NCI-H2029 (cell line): ENCODE measurements around the gene CAMTA1.
"Not testable (repeated sequence)": the region's sequence is repeated elsewhere in the genome, so short reads cannot be mapped to it uniquely, and the experiment has no call there.

ENCODE experiments used
- DNase-seq: peaks from one replicate; lab custom pipeline; 2025; lab: John Stamatoyannopoulos, UW

Gene CAMTA1

GRCh38 chr1:7108251-7108650 is 323.0 kb downstream of the CAMTA1 start:
- DNase-seq = no peak

DNA sequence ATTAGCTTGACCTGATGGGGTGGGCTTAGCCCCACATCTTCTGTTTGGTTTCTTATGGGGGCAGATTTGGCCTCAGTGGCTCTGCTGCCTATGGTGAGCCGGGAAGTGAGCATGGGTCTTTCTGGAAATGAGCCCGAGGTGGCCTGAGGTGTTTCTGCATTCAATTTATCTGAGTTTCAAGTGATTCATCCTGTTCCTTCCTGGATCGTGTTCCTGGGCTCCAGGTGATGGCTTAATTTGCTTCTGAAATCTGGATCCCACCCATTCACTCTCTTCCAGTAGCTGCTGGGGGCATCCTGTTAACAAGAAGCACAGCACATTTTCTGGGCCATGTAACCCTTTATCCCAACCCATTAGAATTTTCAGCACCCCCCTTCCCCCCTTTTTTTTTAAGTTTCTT is 324.6 kb downstream of the CAMTA1 start:
- DNase-seq = no peak

GRCh38 chr1:7110321-7110720 is 325.1 kb downstream of the CAMTA1 start:
- no peak for DNase-seq

GRCh38 chr1:7111853-7112252 is 326.6 kb downstream of the CAMTA1 start:
- DNase-seq = no peak

DNA sequence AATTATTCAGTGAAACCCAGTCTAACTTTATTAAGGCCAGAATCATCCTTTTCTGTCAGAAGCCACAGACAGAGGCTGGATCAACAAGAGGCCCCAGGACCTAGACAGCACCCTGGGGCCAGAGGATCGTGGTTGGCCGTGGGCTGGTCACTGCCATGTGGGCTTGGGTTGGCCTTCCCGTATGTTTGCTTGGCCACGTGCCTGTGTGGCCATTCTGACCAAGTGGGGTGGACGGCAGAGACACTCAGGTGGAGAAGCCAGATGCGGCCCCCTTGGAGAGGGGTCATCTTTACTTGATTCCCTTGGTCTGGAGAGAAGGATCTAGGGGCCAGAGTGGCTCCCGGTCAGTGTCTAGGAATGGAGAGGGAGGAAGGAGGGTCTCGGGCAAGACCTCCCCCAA is 327.9 kb downstream of the CAMTA1 start:
- no peak for DNase-seq

DNA sequence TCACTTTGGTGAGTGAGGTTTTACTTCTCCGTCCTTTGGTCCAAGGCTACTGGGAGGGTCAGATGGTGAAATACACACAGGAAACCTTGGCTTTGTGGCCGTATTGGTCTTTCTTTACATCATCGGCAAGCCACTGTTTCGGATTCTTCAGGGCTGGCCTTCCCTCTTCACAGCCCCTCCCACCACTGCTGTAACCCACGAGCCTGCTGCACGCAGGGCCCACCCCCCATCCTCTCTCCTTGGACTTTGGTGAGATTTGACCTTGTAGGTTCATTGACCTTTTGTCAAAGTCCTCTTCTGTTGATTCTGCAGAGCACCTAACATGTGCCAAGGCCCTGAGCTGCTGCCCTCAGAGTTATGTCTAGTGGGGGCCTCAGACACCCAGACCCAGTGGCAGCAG is 328.6 kb downstream of the CAMTA1 start:
- no peak for DNase-seq

GRCh38 chr1:7116001-7116400 is 330.7 kb downstream of the CAMTA1 start:
- no peak for DNase-seq

DNA sequence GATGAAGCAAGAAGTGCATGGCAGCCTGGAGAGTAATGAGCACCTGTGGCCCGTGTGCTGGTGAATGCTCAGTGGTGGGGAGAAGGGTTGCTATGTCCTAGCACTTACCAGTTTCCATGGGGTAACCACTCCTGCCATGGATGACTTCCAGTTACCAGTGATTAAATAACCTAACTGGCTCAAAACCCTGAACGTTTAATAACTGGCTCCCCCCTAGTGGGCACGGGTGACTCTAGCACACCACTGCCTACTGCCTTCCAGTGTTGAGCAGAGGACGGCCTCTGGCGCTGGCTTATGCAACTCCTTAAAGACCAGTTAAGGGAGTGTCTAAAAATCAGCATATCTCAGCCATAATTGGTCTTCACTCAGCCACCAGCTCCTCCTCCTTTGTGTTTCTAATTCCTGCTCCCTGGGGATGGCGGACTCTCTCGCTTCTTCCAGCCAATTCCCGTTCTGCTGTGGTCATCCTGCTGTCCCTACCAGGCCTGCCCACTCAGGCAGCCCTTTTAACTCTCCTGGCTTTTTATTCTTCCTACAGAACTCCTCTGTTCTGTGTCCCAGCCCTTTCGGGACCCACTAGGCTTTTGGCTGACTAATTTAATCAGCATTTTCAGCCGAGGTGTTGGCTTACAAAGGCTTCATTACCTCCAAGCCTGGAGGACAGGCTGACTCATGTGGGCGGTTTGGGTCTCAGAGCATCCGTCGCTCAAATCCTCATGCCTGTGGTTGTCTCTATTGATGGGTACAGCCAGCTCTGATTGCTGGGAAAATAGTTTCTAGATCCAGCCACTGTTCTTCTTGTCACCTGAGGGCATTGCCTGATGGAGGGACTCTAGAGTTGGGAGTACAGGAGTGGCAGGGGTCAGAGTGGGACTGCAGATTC is 332.4 kb downstream of the CAMTA1 start:
- DNase-seq = no peak

GRCh38 chr1:7119156-7119555 is 333.9 kb downstream of the CAMTA1 start:
- DNase-seq = no peak

DNA sequence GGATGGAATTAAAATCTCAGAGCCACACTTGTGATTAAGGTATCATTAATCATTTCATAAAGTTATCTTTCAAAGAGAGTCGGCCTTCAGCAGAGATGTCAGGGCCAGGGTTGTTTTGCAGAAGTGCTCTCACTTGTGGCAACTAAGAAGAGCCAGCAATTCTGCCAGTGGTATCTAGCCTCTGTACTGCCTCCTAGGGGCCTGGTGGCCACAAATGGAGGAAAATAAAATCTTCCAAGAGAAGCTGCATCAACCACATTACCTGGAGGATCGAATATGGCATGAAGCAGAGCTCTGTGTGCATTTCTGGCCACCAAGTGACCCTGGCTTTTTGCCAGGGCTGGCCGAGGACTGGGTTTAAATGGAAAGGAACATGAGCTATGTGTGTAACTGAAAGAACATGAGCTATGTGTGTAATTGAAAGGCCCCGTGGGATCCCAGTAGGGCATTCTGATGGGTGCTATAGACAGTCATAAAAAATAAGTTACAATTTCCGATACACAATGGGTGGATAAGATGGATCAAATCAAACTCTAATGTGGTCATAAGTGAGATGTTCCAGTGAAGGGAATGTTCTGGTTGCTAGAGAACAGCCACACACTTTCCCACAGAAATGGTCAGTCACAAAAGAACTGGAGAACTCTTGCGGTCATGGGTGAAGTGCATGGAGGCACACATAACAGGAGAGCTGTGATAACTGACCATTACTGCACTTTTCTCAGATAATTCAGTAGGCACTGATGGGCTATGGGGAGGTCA is 335.8 kb downstream of the CAMTA1 start:
- DNase-seq = no peak

- DNase-seq = no peak
These were observed 336.4 kb downstream of the CAMTA1 start for GRCh38 chr1:7121622-7121988.

DNA sequence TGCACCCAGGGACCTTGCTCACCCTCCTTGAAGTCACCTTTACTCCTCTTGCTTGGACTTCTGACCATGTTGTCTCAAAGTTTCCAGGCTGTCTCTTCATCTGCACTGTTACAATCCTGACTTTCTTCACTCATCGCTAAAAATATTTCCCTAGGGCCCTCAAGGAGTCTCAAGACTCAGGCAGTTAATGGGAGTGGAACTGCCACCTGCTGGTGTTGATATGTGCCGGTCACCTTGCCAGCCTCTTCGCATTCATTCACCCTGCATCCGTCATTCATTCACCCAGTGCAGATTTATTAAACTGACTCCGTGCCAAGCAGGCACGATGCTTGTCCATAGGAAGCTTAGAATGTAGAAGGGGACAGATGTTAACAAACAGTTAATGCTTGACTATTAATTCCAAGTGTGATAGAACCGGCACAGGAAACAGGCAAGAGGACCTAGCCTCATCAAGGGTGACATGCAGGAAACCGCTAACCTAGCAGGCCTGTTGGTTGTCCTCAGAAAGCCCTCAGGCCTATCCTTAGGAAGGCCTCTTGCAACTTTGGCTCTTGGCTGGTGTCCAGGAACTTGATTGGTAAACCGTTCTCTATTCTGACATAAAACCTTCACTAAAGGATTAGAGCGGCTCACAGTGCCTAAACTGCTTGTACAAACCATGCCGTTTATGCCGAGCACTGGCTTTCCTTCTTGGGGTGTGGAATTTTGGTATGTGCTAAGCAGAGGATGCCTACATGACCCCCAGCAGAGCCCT is 342.2 kb downstream of the CAMTA1 start:
- no peak for DNase-seq

DNA sequence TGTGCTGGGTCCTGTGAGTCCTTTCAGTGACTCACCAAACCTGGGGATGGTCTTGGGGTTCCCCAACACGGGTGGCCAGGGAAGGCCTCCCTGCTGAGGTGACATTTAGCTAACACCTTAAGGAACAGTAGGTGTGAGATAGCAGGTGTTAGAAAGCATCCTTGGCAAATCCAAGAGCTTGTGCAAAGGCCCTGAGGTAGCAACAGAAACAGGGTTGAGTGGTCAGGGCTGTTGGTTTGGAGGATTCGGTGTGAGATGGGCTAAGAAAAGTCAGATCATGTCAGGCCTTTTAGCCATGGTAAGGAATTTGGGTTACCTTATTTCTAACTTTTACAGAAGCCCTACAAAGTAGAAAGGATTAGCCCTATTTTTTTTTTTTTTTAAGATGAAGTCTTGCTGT is 343.0 kb downstream of the CAMTA1 start:
- DNase-seq = no peak

GRCh38 chr1:7130127-7130526 is 344.9 kb downstream of the CAMTA1 start:
- DNase-seq = no peak

GRCh38 chr1:7135493-7135892 is 350.2 kb downstream of the CAMTA1 start:
- no peak for DNase-seq

DNA sequence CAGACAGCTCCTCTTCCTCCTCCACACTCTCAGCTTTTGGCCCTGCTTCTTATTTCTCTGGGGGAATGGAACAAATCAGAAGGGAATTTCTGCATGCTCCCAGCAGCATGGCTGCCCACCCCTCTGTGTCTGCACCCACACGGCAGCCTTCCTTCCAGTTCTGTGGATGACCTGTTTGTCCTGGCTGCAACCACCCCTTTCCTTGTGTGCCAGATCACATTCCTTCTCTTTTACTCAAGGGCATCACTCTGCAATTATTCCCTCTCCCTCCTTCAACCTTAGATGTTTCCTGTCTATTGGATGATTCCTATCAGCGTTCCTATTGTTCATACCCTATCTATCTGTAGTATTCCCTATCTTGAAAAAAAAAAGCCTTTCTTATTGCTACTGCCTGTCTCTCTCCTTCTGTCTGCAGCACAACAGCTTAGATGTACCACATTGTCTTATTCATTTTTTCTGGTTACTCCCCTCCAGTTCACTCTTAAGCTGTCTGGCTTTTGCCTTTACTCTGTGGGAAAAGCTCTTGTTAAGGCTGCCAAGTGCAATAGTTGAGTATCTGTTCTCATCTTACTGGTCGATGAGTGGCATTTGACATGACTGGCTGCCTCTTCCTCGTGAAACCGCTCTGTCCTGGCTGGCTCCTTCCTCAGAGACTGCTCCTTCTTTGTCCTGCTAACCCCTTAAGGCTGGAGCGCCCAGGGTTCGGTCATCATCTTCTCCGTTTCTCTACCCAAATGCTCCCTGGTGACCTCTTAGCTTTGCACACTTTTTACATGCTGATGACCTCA is 351.1 kb downstream of the CAMTA1 start:
- DNase-seq = no peak

DNA sequence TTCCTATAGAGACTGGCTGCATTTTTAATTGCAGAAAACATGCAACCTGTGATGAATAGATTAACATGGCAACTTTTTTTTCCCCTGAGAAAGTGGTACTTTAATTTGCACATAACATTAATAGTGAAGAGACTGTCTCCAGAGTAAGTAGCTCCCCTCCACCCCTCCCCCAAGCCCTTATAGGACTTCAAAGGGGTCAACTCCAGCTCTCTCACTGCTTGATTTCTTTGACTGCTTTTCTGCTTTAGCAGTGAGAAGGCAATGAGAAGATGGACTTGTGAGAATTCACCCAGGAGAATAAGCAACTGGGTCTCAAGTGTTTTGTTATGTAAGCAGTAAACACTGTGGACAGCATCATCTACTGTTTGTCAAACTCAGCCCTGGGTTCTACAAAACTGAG is 355.0 kb downstream of the CAMTA1 start:
- no peak for DNase-seq

- no peak for DNase-seq
These were observed 360.7 kb downstream of the CAMTA1 start for GRCh38 chr1:7145947-7146346.

DNA sequence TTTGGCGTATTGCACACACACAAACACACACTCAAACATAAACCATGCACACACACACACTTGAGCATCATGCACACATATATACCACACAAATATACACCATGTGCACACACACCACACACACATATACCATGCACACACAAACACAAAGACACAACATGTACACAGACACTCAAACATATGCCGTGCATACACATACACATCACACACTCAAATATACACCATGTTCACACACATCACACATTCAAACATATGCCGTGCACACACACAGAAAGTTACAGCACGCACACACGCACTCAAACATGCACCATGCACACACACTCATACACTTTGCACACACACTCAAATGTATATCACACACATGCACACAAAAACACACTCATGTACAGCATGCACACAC is 361.5 kb downstream of the CAMTA1 start:
- no peak for DNase-seq

DNA sequence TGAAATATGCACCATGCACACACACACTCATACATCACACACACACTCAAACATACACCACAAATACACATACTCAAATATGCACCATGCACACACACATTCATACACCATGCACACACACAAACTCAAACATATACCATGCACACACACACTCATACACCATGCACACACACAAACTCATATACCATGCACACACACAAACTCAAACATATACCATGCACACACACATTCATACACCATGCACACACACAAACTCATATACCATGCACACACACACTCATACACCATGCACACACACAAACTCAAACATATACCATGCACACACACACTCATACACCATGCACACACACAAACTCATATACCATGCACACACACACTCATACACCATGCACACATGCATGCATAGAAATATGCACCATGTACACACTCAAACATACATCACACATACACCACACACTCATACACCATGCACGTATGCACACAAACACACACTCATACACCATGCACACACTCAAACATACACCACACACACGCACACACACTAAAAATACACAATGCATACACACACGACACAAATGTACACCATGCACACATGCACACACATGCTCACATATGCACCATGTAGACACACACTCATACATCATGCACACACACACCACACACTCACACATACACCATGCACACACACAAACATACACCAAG is 362.5 kb downstream of the CAMTA1 start:
- not testable (repeated sequence) for DNase-seq
